Thyroid gland (tissue), 4 donors: ENCODE results near the gene SLC25A42.

Experiments used
- CTCF ChIP-seq, 6 experiments: fragments of 200-600 bp in 3 of 6; fragments of 450-650 bp in 3 of 6; sonication (generic) in 3 of 6; IDR thresholded peaks; one replicate each; pipeline ENCODE4 v1.5.1; 2016 to 2019; ENCODE audit warnings: antibody characterized with exemption in 6 of 6, mild to moderate bottlenecking in 2 of 6, inconsistent platforms in 1 of 6, moderate library complexity in 1 of 6
- POLR2A ChIP-seq, 2 donors: fragments of 450-650 bp; IDR thresholded peaks; one replicate each; pipeline ENCODE4 v1.6.1; 2017; ENCODE audit warnings: antibody characterized with exemption in 2 of 2, mild to moderate bottlenecking in 2 of 2, moderate library complexity in 1 of 2

- TF ChIP-seq CTCF (IDR thresholded peaks at IDR 0.05) = peak in 3 of 6 experiments; percentile 6 to 19 (median 16)
- no peak for TF ChIP-seq POLR2A (IDR thresholded peaks at IDR 0.05)
These were observed 49.3 kb downstream of the SLC25A42 start for GRCh38 chr19:19113040-19113626.
